Ishikawa (cell line): ENCODE results near the gene COPS7A.

ENCODE experiments used
- CEBPB ChIP-seq: IDR thresholded peaks from 2 replicates; pipeline ENCODE4 v1.6.1; 2012
- CREB1 ChIP-seq: IDR thresholded peaks from 2 replicates; pipeline ENCODE4 v1.6.1; 2012; ENCODE audit warnings: low read depth
- EGR1 ChIP-seq: IDR thresholded peaks from 2 replicates; pipeline ENCODE4 v1.6.1; 2012
- EP300 ChIP-seq: IDR thresholded peaks from 2 replicates; pipeline ENCODE4 v1.6.1; 2012; ENCODE audit warnings: borderline replicate concordance
- FOXM1 ChIP-seq: IDR thresholded peaks from 2 replicates; pipeline ENCODE4 v1.6.1; 2012; ENCODE audit warnings: low read depth, borderline replicate concordance
- MAX ChIP-seq: IDR thresholded peaks from 2 replicates; pipeline ENCODE4 v1.6.1; 2012
- NFIC ChIP-seq: IDR thresholded peaks from 2 replicates; pipeline ENCODE4 v1.6.1; 2012
- RAD21 ChIP-seq: IDR thresholded peaks from 2 replicates; pipeline ENCODE4 v1.6.1; 2012; ENCODE audit warnings: low read depth
- REST ChIP-seq: IDR thresholded peaks from 2 replicates; pipeline ENCODE4 v1.6.1; 2012; ENCODE audit warnings: low read depth, mild to moderate bottlenecking
- TAF1 ChIP-seq: IDR thresholded peaks from 2 replicates; pipeline ENCODE4 v1.6.1; 2012; ENCODE audit warnings: low read depth, mild to moderate bottlenecking
- TCF12 ChIP-seq: IDR thresholded peaks from 2 replicates; pipeline ENCODE4 v1.6.1; 2012; ENCODE audit warnings: low read depth
- TEAD4 ChIP-seq: IDR thresholded peaks from 2 replicates; pipeline ENCODE4 v1.6.1; 2012
- USF1 ChIP-seq: IDR thresholded peaks from 2 replicates; pipeline ENCODE4 v1.6.1; 2012
- YY1 ChIP-seq: IDR thresholded peaks from 2 replicates; pipeline ENCODE4 v1.6.1; 2012; ENCODE audit warnings: low read depth
- ZBTB7A ChIP-seq: IDR thresholded peaks from 2 replicates; pipeline ENCODE4 v1.6.1; 2012; ENCODE audit warnings: low read depth

COPS7A gene

GRCh38 chr12:6770094-6770493 lies 46.2 kb downstream of the COPS7A start:
- no peak for TF ChIP-seq USF1
- TF ChIP-seq NFIC: no peak
- TF ChIP-seq EP300: no peak
- no peak for TF ChIP-seq YY1
- TF ChIP-seq ZBTB7A: no peak
- TF ChIP-seq RAD21: no peak

- TF ChIP-seq FOXM1 (no peak), TAF1 (no peak), YY1 (no peak), NFIC (no peak), EP300 (no peak), ZBTB7A (no peak), TCF12 (no peak), USF1 (no peak), MAX (no peak), CEBPB (no peak), TEAD4 (no peak), CREB1 (no peak), RAD21 (no peak), EGR1 (no peak)
These were observed 46.8 kb downstream of the COPS7A start for GRCh38 chr12:6770600-6770999.

- TF ChIP-seq YY1: no peak
- TF ChIP-seq USF1: no peak
- TF ChIP-seq EP300: no peak
- no peak for TF ChIP-seq TAF1
- TF ChIP-seq EGR1: no peak
- no peak for TF ChIP-seq CEBPB
- TF ChIP-seq ZBTB7A: no peak
- no peak for TF ChIP-seq TEAD4
- no peak for TF ChIP-seq RAD21
- no peak for TF ChIP-seq CREB1
These were observed 47.2 kb downstream of the COPS7A start for GRCh38 chr12:6771091-6771495.

GRCh38 chr12:6771509-6772330 lies 47.9 kb downstream of the COPS7A start:
- TF ChIP-seq TEAD4 (no peak), EP300 (no peak), EGR1 (no peak), NFIC (no peak), TCF12 (no peak), MAX (no peak), RAD21 (no peak), TAF1 (no peak), FOXM1 (no peak), CEBPB (no peak), USF1 (no peak), YY1 (no peak), CREB1 (no peak), ZBTB7A (no peak)

GRCh38 chr12:6772331-6772695 lies 48.5 kb downstream of the COPS7A start, which contains the start of gene LAG3:
Gene LAG3, plus strand, starts transcription at chr12:6772520. Its CDS starts 333 bp downstream, at chr12:6772853.
- TF ChIP-seq RAD21 (no peak), TAF1 (no peak), CREB1 (no peak), REST (no peak), EGR1 (no peak), TCF12 (no peak), EP300 (no peak), MAX (no peak), USF1 (no peak), YY1 (no peak), FOXM1 (no peak), TEAD4 (no peak), CEBPB (no peak), ZBTB7A (no peak), NFIC (no peak)
